Ishikawa (cell line): ENCODE results near the gene TOMM70.

ENCODE experiments used
- CEBPB ChIP-seq: IDR thresholded peaks from 2 replicates; pipeline ENCODE4 v1.6.1; 2012
- CREB1 ChIP-seq: IDR thresholded peaks from 2 replicates; pipeline ENCODE4 v1.6.1; 2012; ENCODE audit warnings: low read depth
- EGR1 ChIP-seq: IDR thresholded peaks from 2 replicates; pipeline ENCODE4 v1.6.1; 2012
- EP300 ChIP-seq: IDR thresholded peaks from 2 replicates; pipeline ENCODE4 v1.6.1; 2012; ENCODE audit warnings: borderline replicate concordance
- FOXM1 ChIP-seq: IDR thresholded peaks from 2 replicates; pipeline ENCODE4 v1.6.1; 2012; ENCODE audit warnings: low read depth, borderline replicate concordance
- NFIC ChIP-seq: IDR thresholded peaks from 2 replicates; pipeline ENCODE4 v1.6.1; 2012
- RAD21 ChIP-seq: IDR thresholded peaks from 2 replicates; pipeline ENCODE4 v1.6.1; 2012; ENCODE audit warnings: low read depth
- REST ChIP-seq: IDR thresholded peaks from 2 replicates; pipeline ENCODE4 v1.6.1; 2012; ENCODE audit warnings: low read depth, mild to moderate bottlenecking
- TAF1 ChIP-seq: IDR thresholded peaks from 2 replicates; pipeline ENCODE4 v1.6.1; 2012; ENCODE audit warnings: low read depth, mild to moderate bottlenecking
- TCF12 ChIP-seq: IDR thresholded peaks from 2 replicates; pipeline ENCODE4 v1.6.1; 2012; ENCODE audit warnings: low read depth
- TEAD4 ChIP-seq: IDR thresholded peaks from 2 replicates; pipeline ENCODE4 v1.6.1; 2012
- YY1 ChIP-seq: IDR thresholded peaks from 2 replicates; pipeline ENCODE4 v1.6.1; 2012; ENCODE audit warnings: low read depth
- ZBTB7A ChIP-seq: IDR thresholded peaks from 2 replicates; pipeline ENCODE4 v1.6.1; 2012; ENCODE audit warnings: low read depth
- TF ChIP-seq, protein P1 (sequence below): IDR thresholded peaks from 2 replicates; pipeline ENCODE4 v1.6.1; 2012
- TF ChIP-seq, protein P2 (sequence below): IDR thresholded peaks from 2 replicates; pipeline ENCODE4 v1.6.1; 2012

The TOMM70 gene

DNA sequence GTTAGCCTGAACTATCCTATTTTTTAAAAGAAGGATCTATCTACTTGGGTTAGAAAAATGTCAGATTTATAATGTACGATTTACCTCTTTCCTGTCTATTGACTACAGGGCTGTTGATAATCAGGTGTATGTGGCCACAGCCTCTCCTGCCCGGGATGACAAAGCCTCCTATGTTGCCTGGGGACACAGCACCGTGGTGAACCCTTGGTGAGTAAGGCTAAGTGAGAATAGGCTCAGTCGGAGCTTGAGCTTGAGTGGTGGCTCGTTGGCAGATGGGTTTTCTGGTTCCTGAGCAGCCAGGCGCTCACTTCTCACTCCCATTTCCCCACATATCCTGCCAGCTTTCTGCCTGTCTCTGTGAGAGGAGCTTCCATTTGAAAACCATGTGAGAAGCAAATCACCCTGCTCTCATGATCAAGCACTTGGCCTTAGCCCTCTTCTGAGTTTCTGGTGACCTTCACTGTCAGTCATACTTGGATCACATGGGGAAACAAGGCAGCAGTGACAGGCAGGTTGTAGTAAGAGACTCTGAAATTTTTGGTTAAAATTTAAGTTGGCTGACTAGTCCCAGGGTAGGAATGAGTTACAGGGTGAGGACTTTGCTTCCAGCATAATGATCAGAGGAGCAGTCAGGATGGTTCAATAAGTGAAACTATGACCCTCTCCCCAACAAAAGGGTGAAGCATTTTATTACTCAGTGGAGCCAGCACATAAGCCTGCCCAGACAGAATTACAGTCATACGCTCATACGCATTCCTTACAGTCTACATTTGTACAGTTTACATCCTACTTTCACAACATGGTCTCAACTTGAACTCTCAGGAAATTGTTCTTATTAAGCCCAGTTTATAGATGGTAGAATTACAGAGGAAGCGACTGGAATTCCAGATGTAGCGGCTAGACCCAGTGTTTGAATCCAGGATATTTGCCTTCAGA is 48.3 kb downstream of the TOMM70 start:
- TF ChIP-seq REST (no peak), TCF12 (no peak), CEBPB (no peak), YY1 (no peak), FOXM1 (no peak), RAD21 (no peak), ZBTB7A (no peak), EGR1 (no peak), EP300 (no peak), NFIC (no peak), TEAD4 (no peak), TAF1 (no peak), CREB1 (no peak)
- TF ChIP-seq, protein P1, sequence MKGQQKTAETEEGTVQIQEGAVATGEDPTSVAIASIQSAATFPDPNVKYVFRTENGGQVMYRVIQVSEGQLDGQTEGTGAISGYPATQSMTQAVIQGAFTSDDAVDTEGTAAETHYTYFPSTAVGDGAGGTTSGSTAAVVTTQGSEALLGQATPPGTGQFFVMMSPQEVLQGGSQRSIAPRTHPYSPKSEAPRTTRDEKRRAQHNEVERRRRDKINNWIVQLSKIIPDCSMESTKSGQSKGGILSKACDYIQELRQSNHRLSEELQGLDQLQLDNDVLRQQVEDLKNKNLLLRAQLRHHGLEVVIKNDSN: no peak
- TF ChIP-seq, protein P2, sequence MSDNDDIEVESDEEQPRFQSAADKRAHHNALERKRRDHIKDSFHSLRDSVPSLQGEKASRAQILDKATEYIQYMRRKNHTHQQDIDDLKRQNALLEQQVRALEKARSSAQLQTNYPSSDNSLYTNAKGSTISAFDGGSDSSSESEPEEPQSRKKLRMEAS: no peak

DNA sequence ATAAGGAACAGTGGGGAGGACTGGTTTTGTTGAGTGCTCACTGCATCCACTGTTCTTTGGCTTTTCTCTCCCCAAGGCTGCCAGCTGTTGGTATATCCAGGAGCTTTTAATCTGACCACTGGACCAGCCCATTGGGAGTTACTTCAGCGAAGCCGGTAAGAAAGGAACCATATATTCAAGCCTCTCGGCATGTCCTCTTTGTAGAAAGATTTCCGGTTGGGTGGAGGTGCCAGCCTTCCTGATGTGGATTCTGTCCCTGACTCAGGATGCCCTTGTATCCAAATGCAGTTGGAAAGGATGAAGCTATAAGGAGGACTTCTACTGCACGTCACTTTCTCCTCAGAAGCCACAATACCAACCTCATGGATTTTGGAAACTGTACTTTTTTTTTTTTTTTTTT is 52.2 kb downstream of the TOMM70 start:
- TF ChIP-seq, protein P2: no peak
- TF ChIP-seq TAF1 (no peak), EGR1 (no peak)

- TF ChIP-seq EGR1 (no peak), TEAD4 (no peak), CEBPB (no peak), NFIC (no peak), REST (no peak), TAF1 (no peak), TCF12 (no peak), RAD21 (no peak), CREB1 (no peak), EP300 (no peak), YY1 (no peak), FOXM1 (no peak), ZBTB7A (no peak)
- TF ChIP-seq, protein P1: no peak
- TF ChIP-seq, protein P2: no peak
Observed at GRCh38 chr3:100340527-100340926, 60.4 kb downstream of the TOMM70 start.

DNA sequence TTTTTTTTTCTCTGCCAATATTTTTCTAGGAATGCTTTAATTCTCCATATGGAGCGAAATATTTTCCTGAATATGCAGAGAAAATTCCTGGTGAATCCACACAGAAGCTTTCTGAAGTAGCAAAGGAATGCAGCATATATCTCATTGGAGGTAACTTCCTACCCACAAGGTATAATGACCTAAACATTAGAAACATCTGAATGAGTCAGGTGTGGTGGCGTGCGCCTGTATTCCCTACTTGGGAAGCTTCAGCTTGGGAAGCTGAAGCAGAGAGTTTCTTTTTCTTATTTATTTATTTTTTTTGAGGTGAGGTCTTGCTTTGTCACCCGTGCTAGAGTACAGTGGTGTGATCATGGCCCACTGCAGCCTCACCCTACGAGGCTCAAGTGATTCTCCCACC is 61.1 kb downstream of the TOMM70 start:
- no peak for TF ChIP-seq CEBPB
- TF ChIP-seq EGR1: no peak

GRCh38 chr3:100338911-100339310 is 62.0 kb downstream of the TOMM70 start:
- TF ChIP-seq, protein P2: no peak
- no peak for TF ChIP-seq TCF12
- no peak for TF ChIP-seq ZBTB7A
- TF ChIP-seq TEAD4: no peak
- TF ChIP-seq FOXM1: no peak
- TF ChIP-seq RAD21: no peak
- TF ChIP-seq TAF1: no peak
- TF ChIP-seq EP300: no peak
- TF ChIP-seq NFIC: no peak
- no peak for TF ChIP-seq EGR1
- TF ChIP-seq CEBPB: no peak
- no peak for TF ChIP-seq YY1
- no peak for TF ChIP-seq REST
- no peak for TF ChIP-seq CREB1
- TF ChIP-seq, protein P1: no peak
